NCI-H446 (cell line): ENCODE data around the gene ZBTB20.
"Not testable (repeated sequence)": the region's sequence is repeated elsewhere in the genome, so short reads cannot be mapped to it uniquely, and the experiment has no call there.

Source experiments
- DNase-seq, 2 experiments: peaks; one replicate each; lab custom pipeline; 2025; lab: John Stamatoyannopoulos, UW

ZBTB20 gene

GRCh38 chr3:114712728-114713492 is 434.2 kb downstream of the ZBTB20 start:
- DNase-seq = no peak

- DNase-seq = no peak
Measured at GRCh38 chr3:114711321-114711886, 435.7 kb downstream of the ZBTB20 start.

- no peak for DNase-seq
Measured at GRCh38 chr3:114709102-114709501, 438.0 kb downstream of the ZBTB20 start.

- no peak for DNase-seq
Measured at GRCh38 chr3:114707252-114707860, 439.7 kb downstream of the ZBTB20 start.

GRCh38 chr3:114706591-114707232 is 440.4 kb downstream of the ZBTB20 start:
- no peak for DNase-seq

GRCh38 chr3:114700637-114701234 is 446.4 kb downstream of the ZBTB20 start:
- no peak for DNase-seq

- DNase-seq = no peak
Measured at GRCh38 chr3:114698146-114699105, 448.7 kb downstream of the ZBTB20 start.

GRCh38 chr3:114697401-114697800 is 449.7 kb downstream of the ZBTB20 start:
- peak in 1 of 2 experiments; percentile 7 for DNase-seq

- DNase-seq = no peak
Measured at GRCh38 chr3:114694251-114694650, 452.8 kb downstream of the ZBTB20 start.

- DNase-seq = no peak
Measured at GRCh38 chr3:114691871-114692270, 455.2 kb downstream of the ZBTB20 start.

- DNase-seq = no peak
Measured at GRCh38 chr3:114690911-114691310, 456.2 kb downstream of the ZBTB20 start.

GRCh38 chr3:114687151-114687550 is 459.9 kb downstream of the ZBTB20 start:
- DNase-seq = no peak

- no peak for DNase-seq
Measured at GRCh38 chr3:114686621-114687020, 460.5 kb downstream of the ZBTB20 start.

- no peak for DNase-seq
Measured at GRCh38 chr3:114685161-114685560, 461.9 kb downstream of the ZBTB20 start.

- DNase-seq = no peak
Measured at GRCh38 chr3:114680299-114680698, 466.8 kb downstream of the ZBTB20 start.

- DNase-seq = not testable (repeated sequence)
Measured at GRCh38 chr3:114679773-114680172, 467.3 kb downstream of the ZBTB20 start.

- no peak for DNase-seq
Measured at GRCh38 chr3:114675104-114675503, 472.0 kb downstream of the ZBTB20 start.

- no peak for DNase-seq
Measured at GRCh38 chr3:114674036-114674435, 473.1 kb downstream of the ZBTB20 start.

GRCh38 chr3:114673481-114673880 is 473.6 kb downstream of the ZBTB20 start:
- no peak for DNase-seq

GRCh38 chr3:114672692-114673447 is 474.2 kb downstream of the ZBTB20 start:
- no peak for DNase-seq
